Stimulated activated naive CD4-positive, alpha-beta T cell treated with Interleukin-2 at 50 U/mL for 16 hours (primary cell): Measurements from ENCODE around the gene HABP4.
"Not testable (repeated sequence)": the region's sequence is repeated elsewhere in the genome, so short reads cannot be mapped to it uniquely, and the experiment has no call there.

ENCODE experiments used
- DNase-seq: peaks from one replicate; lab custom pipeline; 2025; lab: John Stamatoyannopoulos, UW

HABP4 gene

DNA sequence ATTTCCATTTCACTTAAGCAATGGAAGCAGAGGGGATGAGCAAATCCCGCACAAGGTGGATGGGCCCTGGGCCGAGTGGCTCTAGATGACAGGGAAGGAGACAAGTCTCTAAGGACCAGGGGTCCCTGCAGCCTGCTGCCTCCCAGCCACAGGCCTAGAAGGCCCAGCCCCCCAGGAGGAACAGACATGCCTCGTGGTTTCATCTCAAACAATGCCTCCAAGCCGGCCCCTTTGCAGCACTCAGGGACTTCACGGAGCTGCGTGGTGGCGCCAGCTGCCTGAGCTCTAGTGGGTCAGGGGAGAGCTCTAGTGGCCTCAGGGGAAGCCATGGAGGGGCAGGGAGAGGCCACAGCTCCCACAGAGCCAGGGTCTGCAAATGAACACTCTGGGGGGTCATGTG lies 48.8 kb downstream of the HABP4 start:
- no peak for DNase-seq

DNA sequence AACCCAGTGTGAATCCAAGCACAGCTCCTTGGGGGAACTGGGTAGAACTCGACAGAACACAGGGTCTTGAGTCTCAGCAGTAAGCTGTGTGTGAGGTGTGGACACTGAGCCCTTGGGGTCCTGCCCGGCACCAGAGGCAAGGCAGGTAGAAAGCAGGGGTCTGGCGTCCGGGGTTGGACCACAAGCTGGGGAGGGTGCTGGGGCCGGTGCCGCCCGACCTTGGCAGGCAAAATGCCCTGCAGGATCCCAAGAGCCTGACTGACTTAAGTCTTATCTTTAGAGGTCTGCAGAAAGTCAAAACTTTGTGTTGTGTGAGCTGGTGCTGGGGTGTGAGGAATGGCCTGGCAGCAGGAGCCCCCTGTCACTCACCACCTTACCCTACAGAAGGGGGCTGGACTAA lies 49.3 kb downstream of the HABP4 start:
- DNase-seq = no peak

DNA sequence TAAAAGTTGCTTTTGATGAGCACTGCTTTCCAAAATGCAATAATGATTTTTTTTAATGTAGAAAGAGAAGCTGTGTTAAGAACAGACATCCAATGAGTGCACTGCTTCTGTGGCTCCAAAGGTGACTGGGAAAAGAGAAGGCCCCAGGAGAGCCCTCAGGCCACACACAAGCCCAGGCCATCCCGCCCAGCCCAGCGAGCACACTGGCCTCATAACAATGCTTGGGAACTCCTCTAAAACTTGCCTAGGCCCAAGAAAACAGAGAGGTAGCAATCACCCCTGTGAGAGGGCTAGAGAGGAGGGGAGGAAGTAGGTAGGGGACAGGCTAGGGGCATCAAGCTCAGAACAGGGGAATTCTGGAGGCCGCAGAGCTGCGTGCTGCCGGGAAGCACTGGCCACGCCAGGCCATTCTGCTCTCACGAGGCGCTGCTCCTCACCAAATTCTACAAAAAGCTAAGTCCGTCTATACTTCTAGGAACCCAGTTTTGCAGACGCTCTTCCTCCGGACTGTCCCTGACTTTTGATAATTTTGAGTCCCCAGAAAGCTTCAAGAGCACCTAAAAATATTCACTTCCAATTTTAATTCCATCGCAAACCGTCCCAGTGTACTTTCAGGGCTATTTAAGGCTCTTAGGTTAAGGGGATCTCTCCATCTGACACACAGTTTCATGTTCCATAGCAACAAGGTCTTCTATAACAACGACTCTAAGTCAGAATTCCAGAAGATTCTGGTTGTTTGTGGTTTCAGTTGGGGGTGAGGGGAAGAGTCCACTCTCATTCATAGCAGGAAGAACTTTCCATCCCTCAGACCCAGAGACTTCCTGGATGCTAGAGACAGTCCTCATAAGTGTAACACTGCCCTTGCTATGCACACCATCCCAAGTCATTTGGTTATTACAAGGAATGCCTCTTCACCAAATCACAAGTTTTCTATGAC lies 51.0 kb downstream of the HABP4 start:
- no peak for DNase-seq

DNA sequence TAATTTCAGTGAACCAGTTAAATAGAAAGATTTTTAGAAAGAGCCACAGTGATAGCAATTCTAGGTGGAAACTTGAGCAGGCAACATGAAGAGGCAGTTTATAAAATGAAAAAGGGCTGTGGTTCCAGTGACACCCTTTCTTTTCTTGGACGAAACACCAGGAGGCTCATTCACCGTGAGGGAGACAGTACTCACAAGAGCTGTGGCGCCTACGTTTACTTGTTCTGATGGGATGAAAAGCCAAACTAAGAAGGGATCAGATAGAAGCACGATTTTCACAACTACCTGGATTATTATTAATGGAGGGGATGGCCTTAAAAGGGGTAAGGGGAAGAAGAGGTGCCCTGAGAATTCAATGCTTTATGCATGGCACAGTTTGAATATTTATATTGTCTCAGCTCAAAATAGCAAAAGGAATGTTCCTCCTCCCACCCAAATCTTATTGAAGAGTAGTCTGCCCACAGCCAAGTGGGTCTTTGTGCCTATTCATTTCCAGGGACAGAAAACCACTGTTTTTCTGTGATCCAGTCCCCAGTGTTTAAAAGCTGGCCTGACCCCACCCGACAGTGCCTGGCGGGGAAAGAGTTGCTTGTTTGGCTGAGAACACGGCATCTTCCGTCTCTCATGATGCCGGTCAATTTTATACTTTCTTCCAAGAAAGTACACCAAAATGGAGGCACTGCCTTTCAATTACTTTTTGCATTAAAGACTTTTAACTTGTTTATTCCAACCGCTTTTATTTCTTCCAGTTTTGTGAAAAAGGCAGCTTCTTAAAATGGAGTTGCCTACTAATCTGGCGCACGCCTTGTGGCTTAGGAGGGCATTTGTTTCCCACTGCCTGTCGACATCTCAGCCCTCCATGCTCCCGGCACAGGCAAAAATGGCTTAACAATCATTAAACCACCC lies 51.9 kb downstream of the HABP4 start:
- no peak for DNase-seq

DNA sequence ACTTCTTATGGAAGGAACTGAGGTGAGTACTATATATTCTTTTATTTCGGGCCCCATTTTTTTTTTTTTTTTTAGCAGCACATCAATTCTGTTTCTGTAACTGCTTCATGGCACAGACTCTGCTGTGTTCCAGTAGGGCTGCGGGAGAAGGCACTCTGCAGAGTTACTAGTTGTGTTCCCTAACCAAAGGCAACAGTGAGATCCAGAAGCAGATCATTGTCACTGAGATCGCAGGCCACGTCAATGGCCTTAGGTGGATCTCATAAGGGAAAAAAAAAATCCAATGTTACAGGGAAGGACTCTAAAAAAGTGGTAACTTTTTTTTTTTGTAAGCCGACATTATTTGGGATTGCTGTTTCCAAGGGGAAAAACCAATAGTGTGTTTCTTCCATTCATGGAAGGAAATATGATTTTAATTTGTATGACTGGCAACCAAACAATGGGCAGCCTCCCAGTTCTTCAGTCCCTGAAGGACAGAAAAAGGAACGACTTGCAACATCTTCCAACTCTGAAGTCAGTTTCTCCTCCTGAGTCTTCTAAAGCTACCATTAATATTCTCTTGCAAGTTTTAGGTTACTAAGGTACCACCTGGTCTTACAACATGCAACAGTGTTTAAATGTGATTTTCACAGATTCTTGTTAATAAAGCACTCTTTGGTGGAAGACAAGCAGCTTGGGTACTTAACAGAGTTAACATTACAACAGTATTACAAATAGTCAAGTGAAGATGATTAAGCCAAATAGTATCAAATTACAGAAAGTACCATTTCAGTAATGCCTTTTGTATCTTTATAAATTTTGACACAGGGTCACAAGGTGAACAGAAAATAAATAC lies 52.8 kb downstream of the HABP4 start:
- DNase-seq = no peak

DNA sequence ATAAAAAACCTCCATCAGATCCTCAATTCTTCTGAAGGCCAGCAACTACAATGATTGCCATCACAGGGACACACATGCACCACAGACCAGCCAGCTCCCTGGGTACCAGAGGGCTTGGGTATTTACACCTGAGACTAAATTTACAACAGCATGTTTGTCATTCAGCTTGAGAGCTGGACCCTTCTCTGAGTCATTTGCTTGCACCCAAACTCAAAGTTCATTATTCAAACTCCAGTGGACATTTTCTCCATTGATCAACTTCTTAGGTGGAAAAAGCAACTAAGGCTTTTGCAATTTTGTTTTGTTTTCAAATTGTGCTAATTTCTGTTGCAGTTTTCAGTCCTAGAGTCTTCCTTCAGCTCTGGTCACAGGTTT lies 53.4 kb downstream of the HABP4 start:
- DNase-seq = not testable (repeated sequence)

DNA sequence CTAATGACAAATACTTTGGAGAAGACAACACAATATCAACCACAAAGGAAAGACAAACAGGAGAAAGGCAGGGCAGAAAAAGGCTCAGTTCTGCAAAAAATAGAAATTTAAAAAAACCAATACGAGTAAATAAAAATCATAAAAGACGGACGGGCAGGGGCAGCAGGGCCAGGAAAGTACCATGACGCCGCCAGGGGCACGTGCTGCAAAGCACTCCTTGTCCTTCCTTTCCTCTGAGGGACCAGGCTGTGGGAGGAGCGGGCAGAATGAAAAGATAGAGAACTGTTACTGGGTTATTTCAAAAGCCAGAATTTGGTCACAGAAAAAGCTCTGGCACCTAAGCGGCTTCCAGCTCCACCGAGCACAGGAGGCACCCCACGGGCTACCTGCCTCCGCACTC lies 53.9 kb downstream of the HABP4 start:
- DNase-seq = no peak

DNA sequence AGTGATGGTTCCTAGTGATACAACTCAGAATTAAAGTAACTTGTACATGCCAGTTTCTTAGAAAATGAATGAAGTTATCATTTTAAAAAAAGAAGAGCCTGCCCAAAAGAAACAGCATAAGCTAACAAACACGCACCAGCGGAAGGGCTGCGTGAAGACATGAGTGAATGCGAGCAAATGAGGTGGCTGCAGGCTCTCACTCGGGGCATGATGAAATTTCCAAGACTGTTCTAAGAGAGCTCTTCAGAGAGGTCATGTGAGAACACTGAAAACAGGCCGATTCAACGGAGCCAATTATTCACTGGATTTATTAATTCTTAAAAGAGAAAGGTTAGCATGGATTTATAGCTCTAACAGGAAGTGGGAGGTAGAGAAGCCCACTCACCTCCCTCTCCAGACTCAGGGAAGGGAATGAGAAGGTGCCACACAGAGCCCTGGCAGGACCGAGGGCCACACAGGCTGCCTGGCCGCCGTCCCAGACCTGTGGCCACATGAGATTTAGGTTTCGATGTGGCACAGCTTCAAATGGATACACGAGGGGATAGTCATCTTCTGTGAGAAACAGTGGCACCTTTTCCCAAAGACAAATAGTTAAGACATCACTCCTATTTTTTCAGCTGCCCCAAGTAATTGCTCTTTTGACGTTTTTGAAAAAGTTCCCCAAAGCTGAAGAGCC lies 55.5 kb downstream of the HABP4 start:
- no peak for DNase-seq

DNA sequence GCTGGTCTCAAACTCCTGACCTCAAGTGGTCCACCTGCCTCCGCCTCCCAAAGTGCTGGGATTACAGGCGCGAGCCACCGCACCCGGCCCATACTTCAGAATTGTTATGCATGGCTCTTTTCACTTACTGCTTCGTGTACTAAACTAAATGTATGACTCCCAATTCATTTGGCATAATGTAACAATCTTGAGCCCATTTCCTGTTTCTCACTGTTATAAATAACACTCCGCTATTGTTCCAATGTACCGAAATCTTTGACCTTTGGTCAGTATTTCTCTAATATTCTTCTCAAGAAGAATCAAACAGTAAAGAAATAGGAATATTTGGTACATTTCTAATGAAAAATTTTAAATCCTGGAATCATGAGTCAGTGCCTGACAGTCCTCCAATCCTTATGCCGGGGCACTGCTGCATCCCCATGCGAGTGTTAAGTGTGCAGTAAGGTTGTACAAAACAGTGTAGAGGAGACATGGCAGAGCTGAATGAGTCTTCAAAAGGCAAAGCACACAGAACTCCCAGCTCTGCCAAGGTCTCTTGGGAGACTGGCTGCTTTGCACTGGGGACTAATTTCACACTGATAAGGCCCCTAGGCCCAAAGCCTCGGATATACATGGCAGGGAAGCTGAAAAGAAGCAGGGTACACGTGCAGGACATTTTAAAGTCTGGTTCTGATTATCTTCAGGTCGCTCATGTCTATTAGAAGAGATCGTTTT lies 58.4 kb downstream of the HABP4 start:
- no peak for DNase-seq

DNA sequence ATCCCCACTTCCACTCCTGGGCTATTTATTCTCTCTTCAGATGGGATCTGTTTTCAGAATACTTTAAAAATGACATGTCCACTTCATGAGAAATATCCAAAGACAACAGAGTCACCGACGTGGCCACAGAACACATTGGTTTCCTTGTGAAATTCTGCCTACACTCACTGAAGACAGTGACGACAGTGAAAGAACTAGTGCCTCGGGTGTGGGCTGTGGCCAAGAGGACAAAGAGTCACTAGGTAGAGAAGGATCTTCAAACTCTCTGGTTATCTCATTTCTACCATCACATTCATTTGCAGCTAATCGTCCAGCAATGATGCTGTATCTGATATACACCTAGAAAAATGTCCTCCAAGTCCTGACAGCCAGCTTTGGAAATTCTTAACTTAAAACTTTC lies 59.1 kb downstream of the HABP4 start:
- no peak for DNase-seq

DNA sequence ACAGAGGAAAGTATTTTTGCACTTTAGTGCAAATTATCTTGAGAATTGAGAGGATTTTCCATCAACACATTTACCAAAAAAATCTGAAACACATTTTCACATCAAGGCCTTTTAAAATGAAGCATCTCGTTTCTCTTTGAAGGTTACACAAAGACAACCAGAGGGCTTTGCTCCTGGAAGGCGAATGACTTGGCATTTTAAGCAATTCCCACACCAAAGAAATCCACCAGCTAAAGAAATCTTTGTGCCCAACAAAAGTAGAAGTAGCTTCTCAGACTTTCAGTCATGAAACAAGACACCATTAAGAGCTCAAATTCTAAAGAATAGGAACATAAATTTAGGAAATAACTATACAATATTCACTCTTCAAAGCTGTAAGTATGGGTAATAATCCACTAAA lies 59.9 kb downstream of the HABP4 start:
- no peak for DNase-seq

DNA sequence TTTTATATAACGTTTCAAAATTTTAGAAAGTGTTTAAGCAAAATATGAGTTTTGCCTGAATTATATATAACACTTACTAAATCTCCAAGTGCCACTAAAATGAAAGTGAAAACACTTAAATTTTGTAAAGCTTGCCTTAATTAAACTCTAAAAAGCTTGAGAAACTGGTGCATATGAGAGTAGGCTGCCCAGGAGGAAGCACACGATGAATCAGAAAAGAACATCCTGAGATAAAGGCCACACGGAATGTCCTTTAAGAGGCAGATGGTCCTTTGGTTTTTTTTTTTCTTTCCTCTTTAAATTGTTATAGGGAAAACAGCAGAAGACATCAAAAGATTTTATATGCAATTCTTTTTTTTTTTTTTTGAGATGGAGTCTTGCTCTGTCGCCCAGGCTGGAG lies 60.3 kb downstream of the HABP4 start:
- DNase-seq = no peak

DNA sequence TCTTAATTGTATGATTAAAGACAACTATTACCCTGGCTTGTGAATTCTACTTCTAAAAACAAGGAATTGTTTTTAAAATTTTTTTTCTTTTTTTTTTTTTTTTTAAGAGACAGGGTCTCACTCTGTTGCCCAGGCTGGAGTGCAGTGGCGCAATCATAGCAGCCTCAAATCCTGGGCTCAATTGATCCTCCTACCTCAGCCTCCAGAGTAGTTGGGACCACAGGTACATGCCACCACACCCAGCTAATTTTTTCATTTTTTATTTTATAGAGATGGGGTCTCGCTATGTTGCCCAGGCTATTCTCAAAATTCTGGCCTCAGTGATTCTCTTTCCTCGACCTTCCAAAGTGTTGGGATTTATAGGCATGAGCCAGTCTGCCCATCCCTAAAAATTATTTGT lies 62.3 kb downstream of the HABP4 start:
- DNase-seq = no peak

DNA sequence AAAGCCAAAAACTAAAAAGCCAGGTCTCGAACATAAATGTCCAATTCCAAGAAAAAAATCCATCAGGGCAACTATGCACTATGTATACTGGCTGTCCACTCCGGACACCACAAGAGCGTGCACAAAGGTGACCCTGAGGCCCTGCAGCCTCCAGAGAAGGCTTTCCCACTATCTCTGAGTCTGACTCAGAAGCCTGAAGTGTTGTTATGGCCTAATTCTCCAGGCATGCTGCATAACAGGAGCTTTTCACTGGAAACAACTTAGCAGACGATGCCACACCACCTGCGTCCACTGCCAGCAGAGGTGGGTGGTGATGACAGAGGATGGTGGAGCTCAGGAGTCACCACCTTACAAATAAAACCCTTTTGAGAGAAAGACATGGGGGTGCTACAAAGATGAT lies 63.7 kb downstream of the HABP4 start:
- no peak for DNase-seq

DNA sequence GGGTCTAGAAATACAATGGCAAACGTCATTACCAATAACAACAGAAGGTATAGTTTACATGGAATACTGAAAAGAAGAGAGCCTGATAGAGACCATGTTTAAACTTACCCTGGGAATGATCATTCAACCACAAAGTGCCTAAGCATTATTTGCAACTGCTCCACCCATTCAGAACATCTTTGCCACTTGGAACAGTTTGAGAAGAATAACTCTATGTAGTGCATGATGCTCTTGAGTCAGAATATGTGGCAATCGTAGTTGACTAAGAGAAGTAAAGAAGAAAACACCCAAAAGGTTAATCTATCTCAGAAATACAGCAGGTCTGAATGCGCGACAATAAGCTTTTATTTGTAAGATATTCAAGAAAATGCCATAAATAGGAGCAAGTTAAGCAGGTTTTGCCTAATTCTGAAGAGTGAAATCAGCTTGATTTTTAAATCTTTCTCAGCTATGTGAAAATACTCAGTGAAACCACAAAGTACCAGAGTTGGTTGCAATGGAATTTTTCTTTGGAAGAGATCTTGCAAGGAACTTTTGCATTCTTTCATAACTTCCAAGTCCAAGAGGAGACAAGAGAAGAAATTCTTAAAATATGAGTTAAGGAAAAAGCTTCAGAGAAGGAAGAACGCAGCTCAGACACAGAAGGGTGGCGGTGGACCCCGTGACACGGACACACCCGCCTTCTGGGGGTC lies 64.3 kb downstream of the HABP4 start:
- DNase-seq = no peak

DNA sequence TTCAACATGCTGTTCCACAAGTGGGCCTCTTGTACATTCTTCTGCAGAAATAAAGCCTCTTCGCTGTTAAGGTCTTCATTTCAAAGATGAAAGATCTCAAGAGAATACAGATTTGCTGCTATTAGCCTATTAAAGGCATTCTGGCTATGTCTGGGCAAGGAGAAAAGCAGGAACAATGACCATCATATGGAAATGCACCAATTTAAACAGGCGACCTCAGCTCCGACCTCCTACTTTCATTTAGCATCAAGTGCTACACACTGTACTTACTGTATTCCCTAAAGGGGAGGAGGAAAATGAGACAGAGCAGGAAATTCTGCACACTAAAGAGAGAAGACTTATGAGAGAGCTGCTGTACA lies 64.8 kb downstream of the HABP4 start:
- DNase-seq = no peak

DNA sequence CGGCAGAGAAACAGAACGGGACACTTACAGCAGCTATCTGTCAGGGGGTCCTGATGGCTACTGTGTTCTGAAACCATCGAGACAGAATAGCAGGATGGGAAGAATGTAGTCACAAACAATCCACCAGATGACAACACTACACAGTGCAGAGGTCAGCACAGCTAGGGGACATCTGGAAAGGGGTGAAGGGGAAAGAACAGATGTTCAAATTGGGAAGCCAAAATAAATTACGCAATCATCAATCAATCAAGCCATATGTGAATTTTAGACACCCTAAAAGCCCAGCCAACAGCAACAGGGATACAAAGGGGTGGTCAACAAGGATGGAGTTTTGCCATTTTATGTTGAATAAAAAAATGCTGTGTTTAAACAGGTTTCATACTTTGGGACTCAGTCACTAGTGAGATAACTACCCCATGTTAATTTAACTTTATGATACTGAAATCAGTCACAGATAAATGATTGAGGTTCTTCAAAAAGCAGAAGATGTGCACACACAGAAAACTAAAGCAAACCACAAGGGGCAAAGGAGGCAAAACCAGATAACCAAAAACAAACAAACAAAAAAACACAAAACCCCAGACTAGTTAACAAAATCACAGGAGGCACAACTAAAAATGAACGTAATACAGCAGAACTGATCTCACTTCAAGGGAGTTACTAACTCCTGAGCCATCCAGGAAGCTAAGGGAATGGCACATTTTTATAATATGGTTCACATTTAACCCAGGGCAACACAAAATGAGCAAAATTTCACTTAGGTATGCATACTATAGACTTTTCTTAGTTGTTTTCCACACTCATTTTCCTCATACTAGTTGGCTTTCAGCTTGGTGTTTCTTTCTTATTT lies 65.9 kb downstream of the HABP4 start:
- DNase-seq = no peak

DNA sequence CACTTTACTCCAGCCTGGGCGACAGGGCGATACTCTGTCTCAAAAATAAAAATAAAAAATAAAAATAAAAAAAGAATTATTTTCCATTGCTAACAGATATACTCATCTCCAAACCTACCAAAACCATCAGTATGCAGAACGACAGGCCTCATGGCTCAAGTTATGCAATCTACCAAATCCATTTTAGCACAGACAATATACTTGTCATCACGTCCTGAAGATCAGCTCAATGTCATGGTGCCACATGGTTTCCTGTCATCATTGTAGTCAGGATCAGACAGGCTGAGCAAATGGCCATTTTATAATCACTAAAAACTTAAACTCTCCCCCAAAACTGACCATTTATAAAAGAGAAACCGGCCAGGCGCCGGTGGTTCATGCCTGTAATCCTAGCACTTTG lies 69.1 kb downstream of the HABP4 start:
- DNase-seq = no peak

DNA sequence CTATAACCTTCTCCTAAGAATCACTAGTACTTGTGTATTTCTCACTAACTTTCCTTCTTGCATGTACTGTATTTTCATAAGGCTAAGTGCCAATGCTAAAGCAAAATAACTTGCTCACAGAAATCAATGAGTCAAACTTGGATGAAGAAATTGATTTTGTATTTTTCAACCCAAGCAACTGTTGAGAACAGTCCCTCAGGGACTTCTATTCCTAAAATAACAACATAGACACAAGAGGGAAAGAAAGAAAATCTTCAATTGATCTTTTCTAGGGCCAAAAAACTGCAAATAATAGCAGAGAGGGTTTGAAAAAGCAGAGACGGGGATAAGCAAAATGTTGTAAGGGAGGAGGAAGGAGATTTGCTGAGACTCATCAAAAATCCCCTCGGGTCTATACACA lies 69.8 kb downstream of the HABP4 start:
- DNase-seq = no peak

DNA sequence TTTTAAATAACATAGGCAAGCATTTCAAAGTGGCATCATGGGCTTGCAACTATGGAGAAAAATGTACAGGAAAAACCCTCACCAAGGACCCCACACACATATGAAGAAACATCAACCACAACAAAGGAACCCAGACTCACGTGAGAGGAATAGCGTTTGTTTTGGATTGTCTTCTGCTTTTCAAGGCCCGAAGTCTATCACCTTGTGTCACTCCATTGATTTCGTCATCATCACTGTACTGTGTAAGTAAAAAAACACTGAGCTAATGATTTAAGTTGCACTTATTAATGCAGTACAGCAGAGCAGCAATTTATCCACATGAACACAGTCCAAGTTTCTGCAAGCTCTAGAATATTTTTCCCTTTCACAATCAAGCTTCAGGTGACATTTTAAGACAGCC lies 72.4 kb downstream of the HABP4 start:
- DNase-seq = no peak
